Measurements from ENCODE around the gene ZNF787.

DNA sequence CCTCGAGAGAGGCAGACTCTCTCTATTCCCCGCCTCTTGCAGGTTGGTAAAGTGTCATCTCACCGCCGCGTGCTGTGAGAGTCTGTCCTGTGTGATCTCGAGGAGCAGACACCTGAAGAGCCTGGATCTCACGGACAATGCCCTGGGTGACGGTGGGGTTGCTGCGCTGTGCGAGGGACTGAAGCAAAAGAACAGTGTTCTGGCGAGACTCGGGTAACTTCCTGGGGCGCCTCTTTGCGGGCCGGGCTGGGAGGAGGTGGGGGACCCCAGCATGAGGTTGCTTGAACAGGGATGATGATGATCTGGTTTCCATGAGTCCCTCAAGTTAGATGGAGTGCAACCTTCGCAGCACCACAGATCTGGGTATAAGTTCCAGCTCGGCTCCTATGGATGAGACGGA is 67.5 kb downstream of the ZNF787 start:
- TF ChIP-seq, protein P1, sequence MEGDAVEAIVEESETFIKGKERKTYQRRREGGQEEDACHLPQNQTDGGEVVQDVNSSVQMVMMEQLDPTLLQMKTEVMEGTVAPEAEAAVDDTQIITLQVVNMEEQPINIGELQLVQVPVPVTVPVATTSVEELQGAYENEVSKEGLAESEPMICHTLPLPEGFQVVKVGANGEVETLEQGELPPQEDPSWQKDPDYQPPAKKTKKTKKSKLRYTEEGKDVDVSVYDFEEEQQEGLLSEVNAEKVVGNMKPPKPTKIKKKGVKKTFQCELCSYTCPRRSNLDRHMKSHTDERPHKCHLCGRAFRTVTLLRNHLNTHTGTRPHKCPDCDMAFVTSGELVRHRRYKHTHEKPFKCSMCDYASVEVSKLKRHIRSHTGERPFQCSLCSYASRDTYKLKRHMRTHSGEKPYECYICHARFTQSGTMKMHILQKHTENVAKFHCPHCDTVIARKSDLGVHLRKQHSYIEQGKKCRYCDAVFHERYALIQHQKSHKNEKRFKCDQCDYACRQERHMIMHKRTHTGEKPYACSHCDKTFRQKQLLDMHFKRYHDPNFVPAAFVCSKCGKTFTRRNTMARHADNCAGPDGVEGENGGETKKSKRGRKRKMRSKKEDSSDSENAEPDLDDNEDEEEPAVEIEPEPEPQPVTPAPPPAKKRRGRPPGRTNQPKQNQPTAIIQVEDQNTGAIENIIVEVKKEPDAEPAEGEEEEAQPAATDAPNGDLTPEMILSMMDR (IDR thresholded peaks at IDR 0.05; ENCODE audit: insufficient read depth, low read length), result no peak
- no peak for TF ChIP-seq POLR2AphosphoS5 (IDR thresholded peaks at IDR 0.05; ENCODE audit: low read depth)
- TF ChIP-seq, protein P2, sequence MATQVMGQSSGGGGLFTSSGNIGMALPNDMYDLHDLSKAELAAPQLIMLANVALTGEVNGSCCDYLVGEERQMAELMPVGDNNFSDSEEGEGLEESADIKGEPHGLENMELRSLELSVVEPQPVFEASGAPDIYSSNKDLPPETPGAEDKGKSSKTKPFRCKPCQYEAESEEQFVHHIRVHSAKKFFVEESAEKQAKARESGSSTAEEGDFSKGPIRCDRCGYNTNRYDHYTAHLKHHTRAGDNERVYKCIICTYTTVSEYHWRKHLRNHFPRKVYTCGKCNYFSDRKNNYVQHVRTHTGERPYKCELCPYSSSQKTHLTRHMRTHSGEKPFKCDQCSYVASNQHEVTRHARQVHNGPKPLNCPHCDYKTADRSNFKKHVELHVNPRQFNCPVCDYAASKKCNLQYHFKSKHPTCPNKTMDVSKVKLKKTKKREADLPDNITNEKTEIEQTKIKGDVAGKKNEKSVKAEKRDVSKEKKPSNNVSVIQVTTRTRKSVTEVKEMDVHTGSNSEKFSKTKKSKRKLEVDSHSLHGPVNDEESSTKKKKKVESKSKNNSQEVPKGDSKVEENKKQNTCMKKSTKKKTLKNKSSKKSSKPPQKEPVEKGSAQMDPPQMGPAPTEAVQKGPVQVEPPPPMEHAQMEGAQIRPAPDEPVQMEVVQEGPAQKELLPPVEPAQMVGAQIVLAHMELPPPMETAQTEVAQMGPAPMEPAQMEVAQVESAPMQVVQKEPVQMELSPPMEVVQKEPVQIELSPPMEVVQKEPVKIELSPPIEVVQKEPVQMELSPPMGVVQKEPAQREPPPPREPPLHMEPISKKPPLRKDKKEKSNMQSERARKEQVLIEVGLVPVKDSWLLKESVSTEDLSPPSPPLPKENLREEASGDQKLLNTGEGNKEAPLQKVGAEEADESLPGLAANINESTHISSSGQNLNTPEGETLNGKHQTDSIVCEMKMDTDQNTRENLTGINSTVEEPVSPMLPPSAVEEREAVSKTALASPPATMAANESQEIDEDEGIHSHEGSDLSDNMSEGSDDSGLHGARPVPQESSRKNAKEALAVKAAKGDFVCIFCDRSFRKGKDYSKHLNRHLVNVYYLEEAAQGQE (IDR thresholded peaks at IDR 0.05; ENCODE audit: insufficient replicate concordance, low read depth), result no peak
